GM21737 (cell line): Measurements from ENCODE around the gene NDUFAF4.

Source experiments
- ATAC-seq: cut with Tn5 transposase; IDR thresholded peaks from one replicate; pipeline ENCODE4 v1.9.1; 2021; ENCODE audit warnings: mild to moderate bottlenecking, moderate library complexity; ENCODE audit not compliant: unreplicated experiment

The NDUFAF4 gene

DNA sequence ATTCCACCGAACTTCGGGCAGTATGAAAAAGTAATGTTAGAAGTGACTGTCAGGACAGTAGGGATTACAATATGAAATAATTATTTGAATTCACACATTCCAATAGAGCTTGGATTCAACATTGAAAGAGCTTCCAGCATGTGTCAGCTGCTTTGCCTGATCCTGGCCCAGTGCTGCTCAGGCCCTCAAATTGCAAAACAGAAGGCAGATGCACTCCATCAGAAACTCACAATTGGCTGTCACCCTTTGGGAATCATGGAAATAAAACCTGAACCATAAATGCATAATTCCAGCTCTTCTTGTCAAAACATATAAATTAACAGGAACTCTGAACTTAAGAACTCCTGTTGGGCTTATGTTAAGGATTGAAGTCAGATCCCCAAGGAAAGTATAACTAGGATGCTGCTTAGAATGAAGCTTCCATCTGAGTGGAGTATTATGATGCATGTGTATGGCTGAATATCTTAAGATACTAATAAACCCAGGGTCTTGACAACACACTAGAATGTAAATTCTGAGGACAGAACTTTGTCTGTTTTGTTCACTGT lies 1.8 kb upstream of the NDUFAF4 start:
- ATAC-seq: no peak

DNA sequence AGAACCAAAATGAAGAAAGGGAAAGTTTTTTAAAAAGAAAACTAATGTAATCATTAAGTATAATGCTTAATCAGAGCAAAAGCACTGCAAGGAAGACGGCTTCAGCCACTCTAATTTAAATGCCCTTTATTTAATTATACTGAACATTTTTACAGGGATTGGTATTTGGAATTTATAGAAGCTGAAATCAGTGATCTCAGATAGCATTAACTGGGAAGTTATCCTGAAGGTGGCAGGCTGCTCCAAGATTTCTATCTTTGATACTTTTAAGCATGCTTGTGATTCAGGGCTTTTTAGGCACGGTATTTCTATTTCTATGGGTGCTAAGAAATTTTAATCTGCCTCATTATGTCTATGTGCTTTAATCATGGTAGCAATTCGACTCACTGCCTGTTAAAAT lies 1.3 kb upstream of the NDUFAF4 start:
- ATAC-seq: no peak

DNA sequence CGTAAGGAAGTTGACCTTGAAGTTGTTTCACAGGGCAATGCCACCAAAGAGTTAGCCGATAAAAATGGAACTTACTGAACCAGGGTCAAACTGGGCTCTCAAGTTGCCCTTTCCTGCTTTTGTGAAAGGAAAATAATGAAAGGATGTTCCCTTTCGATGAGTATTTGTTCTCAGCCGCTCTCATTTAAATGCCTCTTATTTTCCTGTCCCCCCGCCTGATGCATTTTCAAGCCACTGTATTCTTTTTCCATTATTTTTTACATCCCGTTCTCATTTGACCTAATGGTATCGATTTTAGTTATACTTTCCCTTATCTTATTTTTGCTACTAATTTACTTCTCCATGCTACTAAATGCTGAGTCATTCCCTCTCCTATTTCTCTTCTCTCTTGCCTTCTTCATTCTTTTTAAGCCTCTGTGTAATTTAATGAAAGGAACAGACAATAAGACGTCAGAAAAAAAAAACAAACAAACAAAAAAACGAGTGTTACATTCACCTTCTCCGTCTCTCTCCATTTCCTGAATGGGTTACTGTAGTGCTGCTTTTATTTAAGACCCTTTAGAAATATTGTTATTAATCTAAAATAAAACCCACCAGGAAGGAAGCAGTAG lies 655 bp upstream of the NDUFAF4 start:
- ATAC-seq: no peak

GRCh38 chr6:96889146-96889545 lies 8.5 kb downstream of the NDUFAF4 start:
- ATAC-seq: no peak

DNA sequence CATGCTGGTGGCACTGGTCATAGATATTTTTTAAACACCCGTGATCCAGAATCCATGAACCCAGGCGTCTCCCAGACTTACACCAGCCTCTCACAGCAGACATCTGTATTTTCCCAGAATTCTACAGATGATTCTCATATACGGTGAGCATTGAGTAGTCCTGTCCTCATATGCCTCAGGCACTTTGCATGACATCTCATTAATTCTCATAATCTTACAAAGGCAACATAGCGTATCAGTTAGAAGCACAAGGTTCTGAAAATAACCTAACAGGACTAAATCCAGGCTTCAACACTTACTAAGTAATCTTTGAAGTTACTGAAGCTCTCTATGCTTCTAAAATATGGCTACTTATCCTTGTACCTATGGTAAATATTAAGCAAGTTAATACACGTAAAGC lies 8.9 kb downstream of the NDUFAF4 start:
- ATAC-seq: no peak

DNA sequence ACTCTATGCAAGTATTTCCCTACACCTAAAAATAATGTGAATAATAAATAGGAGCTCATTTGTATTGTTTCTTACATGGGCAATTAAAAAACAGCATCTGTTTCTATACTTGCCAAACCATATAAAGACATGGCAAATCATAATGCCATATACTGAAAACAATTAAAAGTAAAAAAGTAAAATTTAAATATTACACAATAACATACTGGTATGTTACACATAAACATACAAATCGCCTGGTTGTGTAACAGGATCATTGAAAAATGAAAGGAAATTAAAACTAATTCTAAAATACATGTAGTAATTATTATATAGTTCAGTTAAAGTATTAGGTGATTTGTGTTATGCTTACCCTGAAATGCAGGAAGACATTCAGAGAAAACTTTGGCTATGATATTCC lies 11.2 kb downstream of the NDUFAF4 start:
- no peak for ATAC-seq

GRCh38 chr6:96885187-96885631 lies 12.5 kb downstream of the NDUFAF4 start:
- ATAC-seq: peak; percentile 86

- ATAC-seq: no peak
These were observed 19.5 kb downstream of the NDUFAF4 start for GRCh38 chr6:96878143-96878542.

DNA sequence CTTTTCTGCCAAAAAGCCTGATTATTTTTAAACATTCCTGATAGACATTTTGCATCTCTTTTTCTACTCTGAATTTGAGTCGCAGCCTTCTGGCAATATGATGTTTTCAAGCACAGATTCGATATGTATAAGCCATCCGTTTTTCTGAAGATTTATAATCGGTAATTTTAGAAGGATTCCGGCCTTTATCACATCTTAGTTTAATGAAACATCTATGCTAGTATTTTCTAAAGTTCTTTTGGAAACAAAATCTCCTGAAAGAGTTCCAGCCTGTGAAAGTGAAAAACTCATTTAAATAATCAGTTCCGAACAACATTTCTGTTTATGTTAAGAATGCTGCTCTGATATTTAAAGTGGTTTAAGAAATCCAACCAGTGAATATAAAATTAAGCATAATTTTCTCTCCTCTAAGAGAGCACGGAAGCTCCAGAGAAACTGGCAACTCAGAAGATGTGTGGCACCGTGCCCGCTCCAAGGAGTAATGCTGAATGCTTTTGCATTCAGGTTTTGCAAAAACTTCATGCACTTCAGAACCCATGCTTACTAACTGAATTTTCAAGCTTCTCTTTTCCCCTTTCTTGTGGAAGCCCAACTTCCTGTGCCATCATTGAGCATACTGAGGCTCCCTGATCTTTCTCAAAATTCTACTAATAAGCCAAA lies 20.7 kb downstream of the NDUFAF4 start:
- no peak for ATAC-seq

GRCh38 chr6:96872976-96873375 lies 24.7 kb downstream of the NDUFAF4 start:
- ATAC-seq: no peak

DNA sequence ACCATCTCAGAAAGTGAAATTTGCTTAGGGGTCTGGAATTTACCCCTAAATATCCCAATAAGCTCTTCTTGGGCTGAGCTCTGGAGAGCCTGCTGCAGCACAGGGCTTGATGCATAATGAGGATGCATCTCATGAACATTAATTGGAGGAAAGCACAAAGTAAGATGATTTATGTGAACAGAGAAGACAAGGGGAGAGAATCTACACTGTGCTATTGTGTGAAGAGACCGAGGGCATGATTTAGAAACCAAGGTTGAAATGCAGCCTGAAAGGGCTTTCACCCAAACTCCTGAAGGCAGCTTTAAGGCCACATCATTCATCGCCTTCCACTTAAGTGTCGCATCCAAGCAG lies 32.7 kb downstream of the NDUFAF4 start:
- ATAC-seq: no peak

DNA sequence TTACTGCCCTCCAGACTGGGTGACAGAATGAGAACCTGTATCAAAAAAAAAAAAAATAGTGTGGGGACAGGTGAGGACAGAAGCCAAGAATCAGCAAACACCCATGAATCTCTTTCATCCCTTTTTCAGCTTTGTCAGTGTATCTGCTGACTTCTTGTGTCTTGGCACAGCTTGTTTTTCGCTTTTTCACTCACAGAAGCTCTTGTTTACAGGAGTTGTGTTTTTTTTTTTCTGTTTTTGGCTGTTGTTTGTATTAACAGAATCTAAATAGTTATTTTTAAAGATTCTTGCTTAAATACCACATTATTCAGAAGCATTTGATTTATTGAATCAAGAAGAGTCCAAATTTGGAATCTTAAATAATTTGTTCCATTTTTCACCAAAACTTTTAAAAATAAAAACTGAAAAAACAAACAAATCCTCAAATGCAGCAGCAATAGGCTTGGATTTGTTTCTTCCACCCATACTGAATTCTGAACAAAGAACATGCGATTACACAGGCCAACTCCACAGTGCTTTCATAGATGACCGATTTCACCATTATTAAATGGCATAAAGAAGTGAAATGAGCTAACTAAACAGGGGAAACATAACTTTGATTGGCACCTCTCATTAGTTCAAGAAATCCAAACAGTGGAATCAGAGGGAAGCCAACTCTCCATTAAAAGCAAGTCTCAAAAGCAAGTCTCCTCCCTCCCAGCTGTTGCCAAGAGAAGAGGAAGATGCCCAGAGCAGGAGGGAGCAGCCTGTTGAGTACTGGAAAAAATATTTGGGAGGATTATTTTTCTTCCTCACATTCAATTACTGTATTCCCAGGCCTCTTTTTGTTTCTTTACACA lies 33.3 kb downstream of the NDUFAF4 start:
- ATAC-seq: no peak

GRCh38 chr6:96862560-96862959 lies 35.1 kb downstream of the NDUFAF4 start:
- no peak for ATAC-seq

GRCh38 chr6:96861588-96861987 lies 36.1 kb downstream of the NDUFAF4 start:
- no peak for ATAC-seq

- no peak for ATAC-seq
These were observed 40.8 kb downstream of the NDUFAF4 start for GRCh38 chr6:96856856-96857255.

- no peak for ATAC-seq
These were observed 44.6 kb downstream of the NDUFAF4 start for GRCh38 chr6:96853083-96853482.

- no peak for ATAC-seq
These were observed 45.1 kb downstream of the NDUFAF4 start for GRCh38 chr6:96852605-96853004.

GRCh38 chr6:96851858-96852257 lies 45.8 kb downstream of the NDUFAF4 start:
- no peak for ATAC-seq

GRCh38 chr6:96849615-96850014 lies 48.1 kb downstream of the NDUFAF4 start:
- ATAC-seq: no peak

- peak; percentile 94 for ATAC-seq
These were observed 53.2 kb downstream of the NDUFAF4 start for GRCh38 chr6:96844530-96844929.

DNA sequence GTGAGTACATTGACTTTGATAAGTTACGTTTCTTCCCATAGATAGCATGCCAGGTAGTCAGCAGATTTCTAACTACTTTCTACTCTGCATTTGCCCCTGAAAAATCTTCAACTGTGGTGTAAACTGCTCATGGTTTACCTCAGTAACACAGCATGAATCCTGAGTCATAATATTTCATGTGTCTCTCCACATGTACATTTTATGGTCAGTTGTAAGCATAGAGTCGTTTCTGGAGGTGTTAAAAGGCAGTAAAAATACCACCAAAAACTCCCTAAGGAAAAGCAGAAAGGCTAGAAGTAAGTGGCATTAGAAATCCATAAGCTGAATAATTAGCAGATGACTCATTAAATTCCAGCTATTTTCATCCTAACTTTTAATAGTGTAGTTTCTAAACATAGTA lies 56.3 kb downstream of the NDUFAF4 start:
- no peak for ATAC-seq
